GM19193 (cell line): ENCODE measurements around the gene PEG3.

ENCODE experiments used
- POLR2A ChIP-seq: IDR thresholded peaks from 4 replicates; pipeline ENCODE4 v1.6.1; 2011; ENCODE audit not compliant: insufficient read depth, insufficient read length; ENCODE audit errors: extremely low read depth

PEG3 gene

GRCh38 chr19:56841193-56841543, 642 bp upstream of the PEG3 start:
- no peak for TF ChIP-seq POLR2A

GRCh38 chr19:56839652-56840450, 675 bp downstream of the PEG3 start:
- no peak for TF ChIP-seq POLR2A

- TF ChIP-seq POLR2A = no peak
These were observed 1.4 kb downstream of the PEG3 start for GRCh38 chr19:56838909-56839651.

GRCh38 chr19:56838024-56838908, 2.3 kb downstream of the PEG3 start:
- no peak for TF ChIP-seq POLR2A

GRCh38 chr19:56837492-56838023, 3.0 kb downstream of the PEG3 start:
- no peak for TF ChIP-seq POLR2A

GRCh38 chr19:56837004-56837403, 3.5 kb downstream of the PEG3 start:
- TF ChIP-seq POLR2A = no peak

GRCh38 chr19:56836059-56836458, 4.5 kb downstream of the PEG3 start:
- no peak for TF ChIP-seq POLR2A

GRCh38 chr19:56835401-56835800, 5.1 kb downstream of the PEG3 start:
- no peak for TF ChIP-seq POLR2A

- TF ChIP-seq POLR2A = no peak
These were observed 5.8 kb downstream of the PEG3 start for GRCh38 chr19:56834564-56835375.

GRCh38 chr19:56832352-56832928, 8.1 kb downstream of the PEG3 start:
- TF ChIP-seq POLR2A = no peak

GRCh38 chr19:56831255-56831654, 9.3 kb downstream of the PEG3 start:
- no peak for TF ChIP-seq POLR2A

- no peak for TF ChIP-seq POLR2A
These were observed 10.9 kb downstream of the PEG3 start for GRCh38 chr19:56829596-56829995.

- no peak for TF ChIP-seq POLR2A
These were observed 12.8 kb downstream of the PEG3 start for GRCh38 chr19:56827708-56828107.

- no peak for TF ChIP-seq POLR2A
These were observed 16.6 kb downstream of the PEG3 start for GRCh38 chr19:56823956-56824355.

- TF ChIP-seq POLR2A = no peak
These were observed 17.1 kb downstream of the PEG3 start for GRCh38 chr19:56823417-56823816.

GRCh38 chr19:56822755-56823154, 17.8 kb downstream of the PEG3 start:
- TF ChIP-seq POLR2A = no peak
